Cardiac fibroblast (primary cell): ENCODE results near the gene MIF4GD.

Experiments
- DNase-seq, 2 donors: peaks; one replicate each; pipeline versions ENCODE4 v3.0.0 to v3.0.0-alpha.2; 2010; ENCODE audit warnings: low read depth in 2 of 2
- H3K4me3 ChIP-seq, 2 donors: replicated peaks in 1 of 2; 1 replicate in 1 of 2; 2 replicates in 1 of 2; pipeline ENCODE4 v1.5.1; 2011; ENCODE audit warnings: low read depth in 2 of 2, low read length in 2 of 2, mild to moderate bottlenecking in 2 of 2, moderate library complexity in 1 of 2
- CTCF ChIP-seq: IDR thresholded peaks from one replicate; pipeline ENCODE4 v1.5.1; 2011; ENCODE audit warnings: low read depth, mild to moderate bottlenecking, low read length, inconsistent platforms

The MIF4GD gene

GRCh38 chr17:75252039-75252816, 18.8 kb downstream of the MIF4GD start:
- no peak overlapping the region for H3K4me3 ChIP-seq
- no peak for DNase-seq
- TF ChIP-seq CTCF, result no peak

GRCh38 chr17:75250009-75250471, 21.0 kb downstream of the MIF4GD start:
- peak overlapping the region in 1 of 2 donors; percentile 14 for H3K4me3 ChIP-seq
- TF ChIP-seq CTCF, result no peak
- DNase-seq, result peak; percentile 69 to 82

- H3K4me3 ChIP-seq, result no peak overlapping the region
Measured at GRCh38 chr17:75249564-75249963, 21.5 kb downstream of the MIF4GD start.

GRCh38 chr17:75246404-75246803, 24.6 kb downstream of the MIF4GD start:
- no peak overlapping the region for H3K4me3 ChIP-seq
- no peak for TF ChIP-seq CTCF
- DNase-seq, result no peak

More at GRCh38 chr17:75249564-75249963, 21.5 kb downstream of the MIF4GD start:
- no peak for DNase-seq
- TF ChIP-seq CTCF, result no peak

GRCh38 chr17:75245011-75245410, 26.0 kb downstream of the MIF4GD start:
- TF ChIP-seq CTCF, result no peak
- H3K4me3 ChIP-seq, result no peak overlapping the region
- DNase-seq, result no peak

GRCh38 chr17:75244133-75244866, 26.7 kb downstream of the MIF4GD start:
- no peak for DNase-seq
- no peak overlapping the region for H3K4me3 ChIP-seq
- TF ChIP-seq CTCF, result no peak
